C4-2B (cell line): ENCODE data around the gene ATXN3L.

Experiments
- ZFX ChIP-seq: fragments of 450-650 bp; IDR thresholded peaks from 2 replicates; pipeline ENCODE4 v1.6.1; 2017
- TF ChIP-seq, protein P1 (sequence below): fragments of 450-650 bp; conservative IDR thresholded peaks from 2 replicates; pipeline ENCODE4 v1.5.1; 2017; ENCODE audit warnings: mild to moderate bottlenecking

- TF ChIP-seq, protein P1, sequence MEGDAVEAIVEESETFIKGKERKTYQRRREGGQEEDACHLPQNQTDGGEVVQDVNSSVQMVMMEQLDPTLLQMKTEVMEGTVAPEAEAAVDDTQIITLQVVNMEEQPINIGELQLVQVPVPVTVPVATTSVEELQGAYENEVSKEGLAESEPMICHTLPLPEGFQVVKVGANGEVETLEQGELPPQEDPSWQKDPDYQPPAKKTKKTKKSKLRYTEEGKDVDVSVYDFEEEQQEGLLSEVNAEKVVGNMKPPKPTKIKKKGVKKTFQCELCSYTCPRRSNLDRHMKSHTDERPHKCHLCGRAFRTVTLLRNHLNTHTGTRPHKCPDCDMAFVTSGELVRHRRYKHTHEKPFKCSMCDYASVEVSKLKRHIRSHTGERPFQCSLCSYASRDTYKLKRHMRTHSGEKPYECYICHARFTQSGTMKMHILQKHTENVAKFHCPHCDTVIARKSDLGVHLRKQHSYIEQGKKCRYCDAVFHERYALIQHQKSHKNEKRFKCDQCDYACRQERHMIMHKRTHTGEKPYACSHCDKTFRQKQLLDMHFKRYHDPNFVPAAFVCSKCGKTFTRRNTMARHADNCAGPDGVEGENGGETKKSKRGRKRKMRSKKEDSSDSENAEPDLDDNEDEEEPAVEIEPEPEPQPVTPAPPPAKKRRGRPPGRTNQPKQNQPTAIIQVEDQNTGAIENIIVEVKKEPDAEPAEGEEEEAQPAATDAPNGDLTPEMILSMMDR, result no peak
- no peak for TF ChIP-seq ZFX
These were observed 21.0 kb downstream of the ATXN3L start for GRCh38 chrX:13298836-13299235.
